GM21737 (cell line): Measurements from ENCODE around the gene ZNF552.
A peak's percentile ranks its signal among the peaks of the same experiment; 100 is the strongest.

Experiments
- ATAC-seq: cut with Tn5 transposase; IDR thresholded peaks from one replicate; pipeline ENCODE4 v1.9.1; 2021; ENCODE audit warnings: mild to moderate bottlenecking, moderate library complexity; ENCODE audit not compliant: unreplicated experiment

The ZNF552 gene

DNA sequence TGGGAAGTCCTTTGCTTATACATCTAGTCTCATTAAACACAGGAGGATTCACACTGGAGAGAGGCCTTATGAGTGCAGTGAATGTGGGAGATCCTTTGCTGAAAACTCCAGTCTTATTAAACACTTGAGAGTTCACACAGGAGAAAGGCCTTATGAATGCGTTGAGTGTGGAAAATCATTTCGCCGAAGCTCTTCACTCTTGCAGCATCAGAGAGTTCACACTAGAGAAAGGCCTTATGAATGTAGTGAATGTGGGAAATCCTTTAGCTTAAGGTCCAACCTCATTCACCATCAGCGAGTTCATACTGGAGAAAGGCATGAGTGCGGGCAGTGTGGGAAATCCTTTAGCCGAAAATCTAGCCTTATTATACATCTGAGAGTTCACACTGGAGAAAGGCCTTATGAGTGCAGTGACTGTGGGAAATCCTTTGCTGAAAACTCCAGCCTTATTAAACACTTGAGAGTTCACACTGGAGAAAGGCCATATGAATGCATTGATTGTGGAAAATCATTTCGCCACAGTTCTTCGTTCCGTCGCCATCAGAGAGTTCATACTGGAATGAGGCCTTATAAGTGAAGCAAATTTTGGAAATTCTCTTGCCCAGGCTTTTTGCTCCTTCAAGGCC is 35.4 kb downstream of the ZNF552 start:
- ATAC-seq, result no peak

DNA sequence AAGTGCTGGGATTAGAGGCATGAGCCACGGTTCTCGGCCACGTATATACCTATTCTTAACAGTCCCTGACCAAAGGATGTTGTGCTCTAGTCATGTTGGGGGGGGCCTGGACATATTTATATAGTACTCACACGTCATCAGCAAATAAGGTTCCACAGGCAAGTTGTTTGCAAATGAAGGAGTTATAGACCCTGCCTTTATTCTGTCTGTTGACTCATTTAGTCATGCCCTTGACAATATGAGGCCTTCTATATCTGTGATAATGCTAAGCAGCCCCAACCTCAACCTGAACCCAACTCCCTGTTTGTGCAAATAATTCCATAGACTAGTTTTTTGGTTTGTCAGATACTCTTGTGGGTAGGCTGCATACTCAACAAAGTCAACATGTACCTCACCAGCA is 36.4 kb downstream of the ZNF552 start:
- ATAC-seq, result no peak

DNA sequence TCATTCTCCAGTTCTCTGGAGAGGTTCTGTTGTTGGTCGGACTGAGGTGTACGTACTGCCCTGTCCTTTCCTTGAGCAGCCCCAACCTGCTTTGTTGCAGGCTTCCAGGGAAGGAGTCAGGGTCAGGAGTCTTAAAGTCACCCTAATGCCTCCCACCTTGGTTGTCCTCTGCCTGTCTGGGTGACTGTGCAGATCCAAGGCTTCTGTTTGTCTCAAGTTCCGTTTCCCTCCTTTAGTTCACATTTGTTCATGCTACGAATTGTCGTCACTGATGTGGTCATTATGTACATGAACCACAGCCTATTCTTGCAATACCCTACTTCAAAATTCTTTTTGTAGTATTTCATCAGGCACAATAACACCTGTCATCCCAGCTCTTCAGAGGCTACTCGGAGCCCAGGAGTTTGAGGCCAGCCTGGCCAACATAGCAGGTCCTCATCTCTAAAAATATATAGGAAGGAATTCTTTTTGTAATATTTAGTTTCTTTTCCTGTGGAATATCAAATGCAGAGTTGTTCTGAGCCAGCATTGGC is 37.9 kb downstream of the ZNF552 start:
- ATAC-seq, result no peak

- no peak for ATAC-seq
These were observed 41.2 kb downstream of the ZNF552 start for GRCh38 chr19:57773488-57773887.

DNA sequence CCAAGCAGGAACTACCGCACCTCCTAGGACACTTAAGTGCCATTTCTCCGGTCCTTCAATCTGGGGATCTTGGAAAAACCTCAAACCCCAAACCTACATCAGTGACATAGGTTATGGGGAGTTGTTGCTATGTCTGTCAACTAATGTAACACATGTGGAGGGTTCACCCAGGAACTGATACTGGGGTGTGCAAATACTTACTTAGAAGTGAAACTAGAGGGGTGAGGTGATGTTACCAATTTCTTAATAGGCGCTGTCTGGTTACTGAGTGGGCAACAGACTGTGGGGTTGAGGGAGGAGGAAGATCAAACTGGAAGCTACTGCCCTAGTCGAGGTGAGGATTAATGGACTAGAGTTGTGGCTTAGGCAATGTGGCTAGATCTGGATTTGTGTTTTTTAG is 43.3 kb downstream of the ZNF552 start:
- no peak for ATAC-seq

DNA sequence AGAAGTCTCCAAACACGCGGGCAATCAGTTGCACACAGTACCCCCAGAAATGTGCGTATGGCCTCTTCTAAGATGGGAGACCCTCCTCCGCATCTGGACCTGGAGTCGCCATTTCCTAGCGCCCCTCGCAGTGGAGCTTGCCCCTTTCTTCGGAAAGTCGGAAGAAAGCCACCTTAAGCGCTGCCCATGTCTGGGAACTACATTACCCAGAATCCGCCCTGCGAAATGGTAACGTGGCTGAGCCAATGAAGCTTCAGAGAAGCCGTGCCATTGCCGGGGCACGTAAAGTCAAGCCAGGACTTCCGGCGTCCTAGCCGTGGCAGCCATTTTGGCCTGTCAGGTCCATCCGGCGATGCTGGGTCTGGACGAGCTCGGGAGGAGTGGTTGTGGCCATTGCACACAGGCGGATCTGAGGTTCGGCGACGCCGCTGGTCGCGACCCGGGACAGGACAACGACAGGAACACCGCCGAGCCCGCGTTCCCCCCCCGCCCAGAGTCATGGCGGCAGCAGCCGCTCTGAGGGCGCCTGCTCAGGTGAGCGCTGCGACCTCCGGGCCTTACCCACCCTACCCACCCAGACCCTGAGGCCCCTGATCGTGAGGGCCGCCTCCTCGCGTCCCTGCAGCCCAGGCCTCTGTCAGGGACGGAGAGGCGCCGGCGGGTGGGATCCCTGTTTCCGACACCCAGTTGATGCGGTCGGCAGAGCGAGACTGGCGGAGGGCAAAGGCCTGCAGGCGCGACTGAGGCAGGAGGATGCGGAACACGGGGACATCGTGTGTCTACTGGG is 45.2 kb downstream of the ZNF552 start, which contains the start of gene ZNF586:
ZNF586 (plus strand) TSS at position 332 of the 787 bp plus-strand sequence; CDS start at position 499, 167 bp downstream.
- peak; percentile 99 for ATAC-seq

DNA sequence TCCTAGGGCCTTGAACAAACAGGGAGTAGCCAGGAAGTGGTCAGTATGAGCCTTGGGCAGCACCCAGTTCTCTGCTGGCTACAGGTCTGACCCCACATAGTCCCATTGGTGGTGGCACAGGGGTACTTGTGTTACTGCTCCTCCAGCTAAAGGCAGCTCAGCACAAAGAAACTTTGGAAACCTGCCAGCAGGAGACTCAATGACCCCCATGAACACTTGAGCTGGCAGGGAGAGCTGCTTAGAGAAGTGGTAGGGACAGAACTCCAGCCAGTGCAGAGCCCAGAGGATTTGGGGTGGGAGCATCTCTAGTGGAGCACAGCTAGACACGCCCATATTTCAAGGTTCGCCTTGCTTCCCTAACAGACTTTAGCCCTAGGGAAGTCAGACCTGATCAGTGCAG is 55.6 kb downstream of the ZNF552 start:
- no peak for ATAC-seq

DNA sequence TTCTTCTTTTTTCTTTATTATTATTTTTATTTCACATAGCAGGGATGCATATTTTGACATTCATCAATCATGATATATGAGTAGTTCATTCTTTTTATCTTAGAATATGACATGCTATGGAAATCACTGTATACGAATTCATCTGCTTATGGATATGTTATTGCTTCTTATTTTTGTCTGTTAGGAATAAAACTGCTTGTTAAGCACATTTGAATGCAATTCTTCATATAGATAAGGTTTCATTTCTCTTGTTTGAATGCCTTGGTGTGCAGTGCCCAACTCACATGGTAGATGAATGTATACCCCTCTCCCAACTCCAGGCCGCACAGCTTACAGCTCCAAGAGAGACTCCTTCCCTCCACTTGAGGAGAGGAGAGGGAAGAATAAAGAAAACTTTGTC is 56.8 kb downstream of the ZNF552 start:
- ATAC-seq, result no peak
